NCI-H1105 treated with DMSO at 0.1 percent for 48 hours (cell line): ENCODE measurements around the gene EHD4.

ENCODE experiments used
- DNase-seq: peaks from one replicate; lab custom pipeline; 2025; lab: John Stamatoyannopoulos, UW

EHD4 gene

GRCh38 chr15:41860049-41860828 lies 112.1 kb downstream of the EHD4 start:
- no peak for DNase-seq

GRCh38 chr15:41858756-41859155 lies 113.6 kb downstream of the EHD4 start:
- no peak for DNase-seq

- DNase-seq = no peak
These were observed 115.0 kb downstream of the EHD4 start for GRCh38 chr15:41857316-41857715.

- DNase-seq = no peak
These were observed 115.6 kb downstream of the EHD4 start for GRCh38 chr15:41856716-41857115.

GRCh38 chr15:41856262-41856661 lies 116.1 kb downstream of the EHD4 start:
- no peak for DNase-seq

GRCh38 chr15:41855261-41855961 lies 116.9 kb downstream of the EHD4 start:
- no peak for DNase-seq

- no peak for DNase-seq
These were observed 117.9 kb downstream of the EHD4 start for GRCh38 chr15:41854443-41854842.

GRCh38 chr15:41853831-41854230 lies 118.5 kb downstream of the EHD4 start:
- no peak for DNase-seq

GRCh38 chr15:41852736-41853590 lies 119.4 kb downstream of the EHD4 start:
- DNase-seq = no peak

- no peak for DNase-seq
These were observed 120.5 kb downstream of the EHD4 start for GRCh38 chr15:41851755-41852370.

GRCh38 chr15:41851167-41851523 lies 121.2 kb downstream of the EHD4 start:
- DNase-seq = no peak

- no peak for DNase-seq
These were observed 121.7 kb downstream of the EHD4 start for GRCh38 chr15:41850482-41851166.

- DNase-seq = no peak
These were observed 122.5 kb downstream of the EHD4 start for GRCh38 chr15:41849861-41850260.

GRCh38 chr15:41849204-41849603 lies 123.2 kb downstream of the EHD4 start:
- DNase-seq = no peak

GRCh38 chr15:41848631-41849030 lies 123.7 kb downstream of the EHD4 start:
- DNase-seq = no peak

- DNase-seq = no peak
These were observed 124.4 kb downstream of the EHD4 start for GRCh38 chr15:41847981-41848380.

- no peak for DNase-seq
These were observed 125.2 kb downstream of the EHD4 start for GRCh38 chr15:41847206-41847605.
